Epithelial cell of esophagus (primary cell): Measurements from ENCODE around the gene ATP6V0E2.
"Not testable (repeated sequence)": the region's sequence is repeated elsewhere in the genome, so short reads cannot be mapped to it uniquely, and the experiment has no call there.

Experiments used
- DNase-seq: peaks from one replicate; pipeline ENCODE4 v3.0.0; 2010; ENCODE audit warnings: low read depth
- H3K4me3 ChIP-seq: 2 replicates; pipeline ENCODE4 v1.5.1; 2011; ENCODE audit warnings: mild to moderate bottlenecking, low read length, control low read depth
- CTCF ChIP-seq: IDR thresholded peaks from 2 replicates; pipeline ENCODE4 v1.5.1; 2011; ENCODE audit warnings: low read depth, mild to moderate bottlenecking, low read length, control low read depth, inconsistent platforms; ENCODE audit not compliant: insufficient read depth; ENCODE audit errors: missing control alignments

ATP6V0E2 gene

GRCh38 chr7:149827089-149827981 is 46.4 kb upstream of the ATP6V0E2 start:
- TF ChIP-seq CTCF = no peak
- H3K4me3 ChIP-seq = no peak overlapping the region
- DNase-seq = no peak

DNA sequence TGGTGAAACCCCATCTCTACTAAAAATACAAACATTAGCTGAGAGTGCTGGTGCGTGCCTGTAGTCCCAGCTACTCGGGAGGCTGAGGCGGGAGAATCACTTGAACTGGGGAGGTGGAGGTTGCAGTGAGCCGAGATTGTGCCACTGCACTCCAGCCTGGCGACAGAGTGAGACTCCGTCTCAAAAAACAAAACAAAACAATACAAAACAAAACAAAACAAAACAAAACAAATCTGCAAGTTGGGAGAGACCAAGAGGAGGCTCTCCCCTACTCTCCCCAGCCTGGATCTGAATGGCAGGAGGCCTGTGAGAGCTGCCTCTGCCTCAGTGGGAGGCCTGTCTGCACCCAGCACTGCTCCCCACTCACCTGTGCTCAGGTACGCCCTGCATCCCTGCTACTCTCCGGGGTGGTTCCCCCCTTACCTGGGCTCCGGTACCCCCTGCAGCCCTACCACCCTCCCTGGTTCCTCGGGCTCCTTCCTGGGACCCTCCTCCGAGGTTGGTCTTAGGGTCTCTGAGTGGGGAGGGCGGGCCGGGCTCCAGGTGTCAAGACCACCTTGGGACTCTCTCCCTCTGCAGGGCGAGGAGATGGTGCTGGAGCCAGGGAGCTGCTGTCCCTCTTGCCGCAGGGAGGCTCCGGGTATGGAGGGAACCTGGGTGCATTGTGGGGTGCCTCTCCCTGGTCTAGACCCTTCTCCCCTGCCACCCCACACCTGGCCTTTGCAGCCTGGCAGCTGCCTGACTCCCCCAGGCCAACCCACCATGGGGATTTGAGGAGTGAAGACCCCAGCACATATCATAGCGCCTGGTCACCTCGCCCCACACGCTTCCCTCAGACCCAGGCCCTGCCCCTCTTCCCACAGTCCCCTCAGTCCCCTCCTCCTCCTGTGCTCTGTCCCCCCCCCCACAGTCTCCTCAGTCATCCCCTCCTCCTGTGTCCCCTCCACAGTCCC is 45.1 kb upstream of the ATP6V0E2 start:
- no peak for TF ChIP-seq CTCF
- DNase-seq = no peak
- H3K4me3 ChIP-seq = no peak overlapping the region

DNA sequence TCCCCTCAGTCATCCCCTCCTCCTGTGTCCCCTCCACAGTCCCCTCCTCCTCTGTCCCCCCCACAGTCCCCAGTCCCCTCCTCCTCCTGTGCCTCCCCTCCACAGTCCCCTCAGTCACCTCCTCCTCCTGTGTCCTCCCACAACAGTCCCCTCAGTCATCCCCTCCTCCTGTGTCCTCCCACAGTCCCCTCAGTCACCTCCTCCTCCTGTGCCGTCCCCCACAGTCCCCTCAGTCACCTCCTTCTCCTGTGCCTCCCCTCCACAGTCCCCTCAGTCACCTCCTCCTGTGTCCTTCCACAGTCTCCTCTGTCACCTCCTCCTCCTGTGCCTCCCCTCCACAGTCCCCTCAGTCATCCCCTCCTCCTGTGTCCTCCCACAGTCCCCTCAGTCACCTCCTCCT is 43.2 kb upstream of the ATP6V0E2 start:
- H3K4me3 ChIP-seq, DNase-seq: not testable (repeated sequence)

DNA sequence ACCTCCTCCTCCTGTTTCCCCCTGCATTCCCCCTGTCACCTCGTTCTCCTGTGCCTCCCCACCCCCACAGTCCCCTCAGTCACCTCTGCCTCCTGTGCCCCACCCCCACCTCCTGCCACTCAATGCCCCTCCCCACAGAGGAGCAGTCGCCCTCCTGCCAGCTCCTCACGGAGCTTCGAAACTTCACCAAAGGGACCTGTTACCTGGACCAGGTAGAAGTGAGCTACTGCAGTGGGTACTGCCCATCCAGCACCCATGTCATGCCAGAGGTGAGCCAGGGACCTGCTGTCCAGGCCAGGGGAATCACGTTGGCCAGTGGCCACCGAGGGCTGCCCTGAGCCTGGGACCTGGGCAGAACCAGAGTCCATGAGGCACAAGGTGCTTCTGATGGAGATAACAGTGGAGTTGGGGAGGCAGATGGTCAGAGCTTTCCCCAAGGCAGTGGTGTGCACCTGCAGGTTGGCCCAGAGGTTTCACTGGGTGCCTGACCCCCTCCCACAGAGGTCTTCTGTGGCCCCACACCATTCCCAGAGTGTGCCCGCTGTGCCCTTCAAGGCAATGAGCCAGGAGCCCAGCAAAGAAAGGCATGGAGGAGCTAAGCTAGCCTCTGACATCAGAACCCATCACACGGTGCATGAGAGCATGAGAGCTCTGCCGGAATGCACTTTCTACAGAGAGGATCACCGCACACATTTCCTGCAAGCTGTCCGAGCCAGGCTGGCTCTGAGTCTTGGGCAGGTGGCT is 42.6 kb upstream of the ATP6V0E2 start:
- TF ChIP-seq CTCF = no peak
- H3K4me3 ChIP-seq = no peak overlapping the region
- no peak for DNase-seq

DNA sequence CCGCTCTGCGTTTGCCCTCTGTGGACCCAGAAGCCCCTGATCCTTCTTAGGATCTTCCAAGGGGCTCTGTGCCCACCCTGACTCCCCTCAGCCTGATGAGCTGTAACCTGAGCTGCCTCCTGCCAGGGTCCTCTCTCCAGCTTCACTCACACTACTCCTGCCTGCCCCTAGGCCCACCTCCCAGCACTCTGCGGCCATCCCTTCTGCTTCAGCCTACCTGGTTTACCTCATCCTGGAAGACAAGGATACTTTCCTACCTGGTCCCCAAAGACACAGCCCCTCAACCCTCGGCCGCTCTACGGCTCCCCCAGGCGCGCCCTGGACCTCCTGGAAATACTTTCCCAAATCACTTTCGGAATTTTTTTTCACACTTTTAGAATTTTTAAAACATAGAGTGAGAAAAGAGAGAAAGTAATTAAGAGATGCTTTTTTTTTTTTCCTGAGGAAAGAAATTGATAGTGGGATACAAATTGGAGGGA is 42.0 kb upstream of the ATP6V0E2 start:
- no peak for TF ChIP-seq CTCF
- DNase-seq = no peak
- H3K4me3 ChIP-seq = no peak overlapping the region

DNA sequence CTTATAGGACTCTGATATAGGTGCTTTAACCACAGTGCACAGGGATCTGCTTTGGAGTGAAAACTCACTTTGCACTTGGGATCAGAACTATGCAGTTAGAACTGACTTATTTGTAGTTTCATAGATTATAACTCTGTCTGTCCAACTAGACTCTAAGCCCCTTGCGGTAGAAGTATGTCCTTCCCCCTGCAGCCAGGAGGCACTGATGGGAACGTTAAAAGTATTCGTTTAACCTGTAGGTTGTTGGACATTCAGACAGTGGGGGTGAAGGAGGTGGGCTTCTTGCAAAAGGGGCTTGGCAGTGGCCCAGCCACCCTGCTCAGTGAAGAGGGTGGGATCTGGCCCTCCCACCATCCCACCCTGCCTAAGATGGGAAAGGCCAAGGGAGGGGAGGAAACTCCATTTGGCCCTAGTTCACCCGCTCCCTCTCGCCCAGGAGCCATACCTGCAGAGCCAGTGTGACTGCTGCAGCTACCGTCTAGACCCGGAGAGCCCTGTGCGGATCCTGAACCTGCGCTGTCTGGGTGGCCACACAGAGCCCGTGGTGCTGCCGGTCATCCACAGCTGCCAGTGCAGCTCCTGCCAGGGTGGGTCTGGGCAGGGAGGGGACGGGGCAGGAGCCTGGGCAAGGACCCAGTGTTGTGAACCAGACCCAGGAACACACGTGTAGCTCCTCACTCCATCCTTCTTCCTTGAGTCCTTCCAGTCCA is 41.3 kb upstream of the ATP6V0E2 start:
- no peak for TF ChIP-seq CTCF
- no peak overlapping the region for H3K4me3 ChIP-seq
- DNase-seq = no peak
